OCI-LY1 (cell line): ENCODE data around the gene F2RL2.

Experiments used
- CTCF ChIP-seq: fragments of 200-600 bp; sonication (generic), shearing (Covaris generic); IDR thresholded peaks from 2 replicates; pipeline ENCODE4 v1.5.1; 2017; ENCODE audit warnings: mild to moderate bottlenecking, antibody characterized with exemption, low read length, moderate library complexity, mixed read lengths
- EZH2 ChIP-seq: fragments of 200-600 bp; sonication (generic), shearing (Covaris generic); IDR thresholded peaks from 2 replicates; pipeline ENCODE4 v1.8.0; 2017; ENCODE audit warnings: borderline replicate concordance, mixed run types, mild to moderate bottlenecking, antibody characterized with exemption, low read length, moderate library complexity, mixed read lengths

- TF ChIP-seq CTCF (no peak), EZH2 (no peak)
Observed at GRCh38 chr5:76620166-76620565, 3.0 kb downstream of the F2RL2 start.
